HG02571 (cell line): Measurements from ENCODE around the gene ABT1.
"Not testable (repeated sequence)": the region's sequence is repeated elsewhere in the genome, so short reads cannot be mapped to it uniquely, and the experiment has no call there.

Experiments
- ATAC-seq: cut with Tn5 transposase; IDR thresholded peaks from one replicate; pipeline ENCODE4 v1.9.1; 2021; ENCODE audit warnings: mild to moderate bottlenecking, moderate library complexity; ENCODE audit not compliant: unreplicated experiment

Gene ABT1

DNA sequence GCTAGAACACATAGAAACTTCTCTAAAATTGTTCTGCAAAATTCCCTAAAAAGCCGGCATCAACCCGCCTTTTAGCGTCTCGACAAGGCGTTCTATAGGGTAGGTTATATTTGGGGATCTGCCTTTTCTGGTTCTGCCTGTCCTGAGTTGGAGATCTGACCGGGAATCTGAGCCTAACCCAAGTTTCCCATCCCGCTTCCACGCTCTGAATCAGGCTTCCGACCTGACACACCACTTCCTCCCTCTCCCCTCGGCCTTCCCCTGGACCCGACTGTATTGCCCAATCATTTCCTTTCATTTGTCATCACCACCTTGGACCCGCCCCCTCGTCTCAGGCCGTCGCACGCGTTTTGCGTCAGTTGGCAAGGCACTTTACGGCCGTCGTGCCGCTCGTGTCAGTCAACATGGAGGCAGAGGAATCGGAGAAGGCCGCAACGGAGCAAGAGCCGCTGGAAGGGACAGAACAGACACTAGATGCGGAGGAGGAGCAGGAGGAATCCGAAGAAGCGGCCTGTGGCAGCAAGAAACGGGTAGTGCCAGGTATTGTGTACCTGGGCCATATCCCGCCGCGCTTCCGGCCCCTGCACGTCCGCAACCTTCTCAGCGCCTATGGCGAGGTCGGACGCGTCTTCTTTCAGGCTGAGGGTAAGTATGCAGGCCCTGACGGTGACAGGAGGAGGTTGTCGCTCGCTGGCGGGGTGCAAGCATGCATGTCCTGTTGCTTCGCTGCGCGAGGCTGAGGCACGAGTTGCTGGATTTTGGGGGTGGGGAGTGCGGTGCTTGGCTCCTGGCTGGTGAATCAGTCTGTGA lies at the start of gene ABT1:
TSS of gene ABT1 (plus strand) at position 375 of the 810 bp plus-strand sequence. CDS start at position 405, 30 bp downstream.
- ATAC-seq, result peak; percentile 77

DNA sequence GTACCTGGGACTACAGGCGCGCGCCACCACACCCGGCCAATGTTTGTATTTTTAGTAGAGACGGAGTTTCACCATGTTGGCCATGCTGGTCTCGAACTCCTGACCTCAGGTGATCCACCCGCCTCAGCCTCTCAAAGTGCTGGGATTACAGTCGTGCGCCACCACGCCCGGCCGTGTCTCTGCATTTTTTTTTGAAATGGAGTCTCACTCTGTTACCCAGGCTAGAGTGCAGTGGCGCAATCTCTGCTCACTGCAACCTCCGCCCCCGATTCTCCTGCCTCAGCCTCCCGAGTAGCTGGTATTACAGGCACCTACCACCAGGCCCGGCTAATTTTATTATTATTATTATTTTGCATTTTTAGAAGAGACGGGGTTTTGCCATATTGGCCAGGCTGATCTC lies 49.4 kb upstream of the ABT1 start:
- not testable (repeated sequence) for ATAC-seq

DNA sequence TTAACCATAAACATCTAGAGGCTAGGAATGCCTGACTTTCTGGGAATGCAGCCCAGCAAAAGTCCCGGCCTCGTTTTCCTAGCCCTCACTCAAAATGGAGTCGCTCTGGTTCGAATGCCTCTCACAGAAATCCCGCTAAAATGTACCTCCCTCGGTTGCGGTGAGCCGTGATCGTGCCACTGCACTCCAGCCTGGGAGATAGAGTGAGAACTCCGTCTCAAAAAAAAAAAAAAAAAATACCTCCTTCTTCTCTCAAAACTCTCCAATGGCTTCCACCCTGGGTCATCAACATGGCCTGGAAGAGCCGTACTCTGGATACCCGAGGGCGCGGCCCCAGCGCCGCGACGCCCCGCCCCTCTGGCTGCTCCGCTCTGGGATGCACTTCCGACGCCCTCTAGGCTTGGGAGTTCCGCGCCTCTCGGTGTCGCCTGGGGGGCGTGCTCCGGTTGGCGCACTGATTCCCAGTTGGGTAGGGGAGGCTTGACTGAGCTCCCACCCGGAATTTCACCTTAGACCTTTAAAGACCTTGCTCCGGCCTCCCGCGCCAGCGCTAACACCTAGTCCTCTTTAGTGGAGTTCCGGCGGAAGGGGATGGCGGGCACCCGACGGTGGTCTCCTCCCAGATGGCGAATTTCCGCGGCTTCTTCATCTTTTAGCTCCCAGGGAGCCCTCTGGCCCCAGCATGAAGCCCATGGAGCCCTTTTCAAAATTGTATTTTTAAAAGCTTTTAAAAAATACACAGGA lies 46.3 kb upstream of the ABT1 start:
- ATAC-seq, result no peak

GRCh38 chr6:26552205-26552604 lies 44.5 kb upstream of the ABT1 start:
- ATAC-seq, result no peak

DNA sequence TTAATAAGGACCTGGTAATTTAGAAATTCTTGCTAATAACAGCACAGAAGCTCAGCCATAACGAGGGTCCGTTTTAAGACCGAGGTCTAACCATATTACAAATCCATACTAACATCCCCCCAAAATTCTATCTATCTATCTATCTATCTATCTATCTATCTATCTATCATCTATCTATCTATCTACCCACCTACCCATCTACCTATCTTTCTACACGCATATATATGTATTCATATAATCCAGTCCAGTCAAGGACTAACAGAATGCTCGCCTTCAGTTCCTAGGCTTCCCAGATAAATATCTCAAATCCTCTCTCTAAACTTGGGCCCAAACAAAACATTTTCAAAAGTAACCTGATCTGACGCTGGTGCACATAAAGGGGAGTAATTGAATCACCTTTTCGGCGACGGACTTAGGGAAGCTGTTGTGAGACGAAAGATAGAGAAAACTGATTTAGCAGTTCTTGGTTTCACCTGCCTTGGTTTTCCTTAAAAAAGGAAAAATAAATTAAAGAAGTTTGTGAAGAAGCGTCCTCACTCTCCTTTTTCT lies 44.0 kb upstream of the ABT1 start:
- no peak for ATAC-seq

DNA sequence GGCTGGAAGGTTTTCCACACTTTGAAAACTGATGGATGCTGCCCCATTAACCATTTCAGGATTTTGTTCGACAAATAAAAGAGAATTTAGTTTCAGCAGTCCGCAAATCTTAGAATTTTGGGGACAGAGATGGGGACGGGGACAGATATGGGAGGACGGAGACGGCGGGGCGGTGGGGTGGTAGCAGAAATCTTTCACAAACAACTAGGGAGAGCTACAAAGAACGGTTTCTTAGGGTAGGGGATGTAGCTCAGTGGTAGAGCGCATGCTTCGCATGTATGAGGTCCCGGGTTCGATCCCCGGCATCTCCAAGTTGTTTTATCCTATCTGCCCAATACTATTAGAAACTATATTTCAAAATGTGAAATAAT lies 43.5 kb upstream of the ABT1 start:
- ATAC-seq, result peak; percentile 43

DNA sequence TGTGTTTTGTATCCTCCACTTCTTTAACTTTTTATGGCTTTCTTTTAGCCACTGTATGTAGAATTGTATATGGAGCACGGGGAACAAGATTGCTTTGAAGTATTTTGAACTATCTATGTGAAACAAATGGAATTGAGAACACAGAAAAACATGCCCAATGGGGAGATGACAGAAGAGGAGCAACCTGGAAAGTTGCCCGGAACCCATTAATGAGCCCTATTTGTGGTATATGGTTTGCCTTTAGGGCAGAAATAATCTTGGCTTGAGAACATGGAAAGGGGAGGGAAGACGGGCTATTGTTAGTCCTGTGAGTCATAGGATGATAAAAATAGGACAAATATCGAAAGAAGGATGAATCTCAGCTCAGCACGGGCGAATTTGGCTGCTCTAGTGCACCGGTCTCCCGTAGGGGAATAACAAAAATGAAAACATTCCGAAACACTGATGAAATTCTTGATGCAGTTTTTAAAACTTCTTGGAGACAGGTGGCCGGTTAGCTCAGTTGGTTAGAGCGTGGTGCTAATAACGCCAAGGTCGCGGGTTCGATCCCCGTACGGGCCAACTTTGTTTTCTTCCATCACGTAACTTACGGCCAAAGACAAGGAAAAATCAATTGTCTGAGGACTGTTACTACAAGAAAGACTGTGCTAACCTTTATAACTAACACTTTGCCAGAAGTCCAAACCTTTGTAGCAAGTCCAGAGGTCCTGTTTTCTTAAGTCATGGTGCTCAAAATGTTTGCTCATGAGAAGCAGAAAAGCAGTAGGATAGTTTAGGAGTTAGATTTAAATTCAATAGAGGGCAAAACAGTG lies 42.9 kb upstream of the ABT1 start:
- ATAC-seq, result peak; percentile 43

DNA sequence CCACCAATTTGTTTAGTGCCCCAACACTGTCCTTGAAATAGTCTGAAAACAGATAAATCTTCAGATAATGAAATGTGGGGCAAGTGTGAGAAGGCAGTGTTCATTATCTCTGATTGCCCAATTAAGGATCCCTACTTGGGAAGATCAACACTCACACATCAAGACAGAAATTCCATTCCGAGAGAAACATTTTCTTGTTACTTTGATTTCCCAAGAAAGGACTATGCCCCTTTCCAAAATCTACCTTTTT lies 42.4 kb upstream of the ABT1 start:
- ATAC-seq, result no peak

- ATAC-seq, result no peak
These were observed 41.9 kb upstream of the ABT1 start for GRCh38 chr6:26554697-26555504.

- ATAC-seq, result no peak
These were observed 41.1 kb upstream of the ABT1 start for GRCh38 chr6:26555505-26556262.

DNA sequence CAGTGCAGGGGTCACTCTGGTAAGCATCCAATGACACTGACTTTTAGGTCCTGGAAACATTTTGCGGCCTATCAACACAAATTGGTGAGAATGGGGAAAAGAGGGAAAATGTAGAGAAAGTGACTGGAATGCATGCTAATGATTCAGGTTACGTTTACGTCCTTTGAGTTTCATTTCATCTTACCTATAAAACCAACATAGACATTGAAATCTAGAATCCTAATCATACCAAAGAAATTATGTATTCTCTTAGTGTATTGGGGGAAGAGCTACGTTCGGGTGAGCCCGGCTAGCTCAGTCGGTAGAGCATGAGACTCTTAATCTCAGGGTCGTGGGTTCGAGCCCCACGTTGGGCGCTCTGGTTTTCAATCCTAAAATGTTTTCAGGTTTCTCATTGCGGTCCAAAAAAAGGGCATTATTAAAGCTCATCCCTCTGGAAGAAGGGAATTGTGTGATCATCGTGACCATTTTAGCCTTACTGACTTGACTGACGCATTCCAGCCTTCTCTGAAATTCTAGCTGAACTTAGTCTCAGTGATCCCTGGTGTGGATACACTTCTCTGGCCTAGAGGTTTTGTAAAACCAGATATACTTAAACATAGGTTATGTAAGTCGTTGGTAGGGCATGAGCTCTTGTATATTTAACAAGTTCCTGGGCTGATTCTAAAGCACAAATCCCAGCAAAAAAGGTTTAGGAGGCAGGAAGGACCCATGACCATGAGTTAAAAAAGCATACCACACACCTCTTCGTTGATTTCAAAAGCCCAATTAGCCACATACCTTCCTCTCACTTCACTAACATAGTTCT lies 40.3 kb upstream of the ABT1 start:
- no peak for ATAC-seq

DNA sequence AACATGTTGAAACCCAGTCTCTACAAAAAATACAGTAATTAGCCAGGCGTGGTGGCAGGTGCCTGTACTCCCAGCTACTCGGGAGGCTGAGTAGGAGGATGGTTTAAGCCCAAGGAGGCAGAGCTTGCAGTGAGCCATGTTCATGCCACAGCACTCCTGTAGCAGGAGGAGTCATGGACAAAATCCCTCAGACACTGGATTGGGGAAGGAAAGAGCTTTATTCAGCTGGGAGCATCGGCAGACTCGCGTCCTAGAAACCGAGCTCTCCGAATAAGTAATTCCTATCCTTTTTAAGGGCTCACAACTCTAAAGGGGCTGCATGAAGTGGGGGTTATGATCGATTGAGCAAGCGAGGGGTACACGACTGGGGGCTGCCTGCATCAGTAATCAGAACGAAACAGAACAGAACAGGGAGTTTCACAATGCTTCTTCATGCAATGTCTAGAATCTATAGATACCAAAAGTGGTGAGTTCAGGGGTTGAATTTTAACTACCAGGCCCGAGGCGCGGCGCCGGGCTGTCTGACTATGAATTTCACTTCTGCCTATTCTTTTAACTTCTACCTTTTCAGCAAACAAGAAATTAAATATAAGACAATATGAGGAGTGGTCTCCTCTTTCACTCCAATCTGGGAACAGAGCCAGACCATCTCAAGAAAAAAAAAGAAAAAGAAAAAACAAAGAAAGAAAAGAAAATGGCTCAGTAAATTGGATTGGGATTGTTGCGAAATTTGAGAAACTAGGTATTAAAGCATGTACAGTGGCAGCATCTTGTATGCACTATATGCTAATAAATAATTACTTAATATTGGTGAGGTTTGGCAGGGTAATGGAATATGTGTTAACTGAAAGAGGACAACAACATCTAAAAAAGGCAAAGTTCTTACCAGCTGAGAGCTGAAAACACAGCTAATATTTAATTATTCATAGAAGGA lies 35.0 kb upstream of the ABT1 start:
- no peak for ATAC-seq

DNA sequence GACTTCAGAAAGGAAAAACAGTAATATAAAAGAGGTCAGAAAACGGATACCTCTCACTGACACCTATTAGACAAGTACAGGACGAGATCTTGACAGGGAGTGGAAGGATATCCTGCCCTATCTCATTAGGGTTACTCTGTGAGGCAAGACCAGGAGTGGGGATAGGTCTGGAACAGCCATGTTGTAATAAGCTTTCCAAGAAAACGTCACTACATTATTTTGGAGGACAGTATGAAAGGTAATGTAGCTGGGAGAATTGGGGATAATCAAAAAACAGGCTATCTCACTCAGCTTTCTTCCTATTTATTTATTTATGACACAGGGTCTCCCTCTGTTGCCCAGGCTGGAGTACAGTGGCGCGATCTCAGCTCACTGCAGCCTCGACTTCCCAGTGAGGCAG lies 33.3 kb upstream of the ABT1 start:
- no peak for ATAC-seq

- peak; percentile 70 for ATAC-seq
These were observed 27.9 kb upstream of the ABT1 start for GRCh38 chr6:26568601-26569432.

- ATAC-seq, result no peak
These were observed 27.4 kb upstream of the ABT1 start for GRCh38 chr6:26569433-26569764.

GRCh38 chr6:26570027-26570809 lies 26.5 kb upstream of the ABT1 start:
- ATAC-seq, result no peak
